ENCODE data around the gene FAM13A. TPM values are rescaled to one million over a fixed set of nuclear protein-coding genes. Genes with fewer than 3 reads are reported as not detected.

FAM13A gene
- total and polyA plus RNA-seq, 2 of the 4 experiments (the other 2 are of a cell fraction) = 13.1 to 22.0 TPM

Small RNA genes within 50 kb of the gene (microRNA-seq; reads per million reads assigned to microRNA genes)
- gene RF02115 (ENCODE audit: insufficient read depth, insufficient read length) = not detected
- gene RNU6-33P (ENCODE audit: insufficient read depth, insufficient read length) = not detected

Small RNA genes within 50 kb of the gene (small RNA-seq; reads per million reads assigned to genes)
- gene RF02115 (0 reads per million in 5 experiments), gene RNU6-33P (2.1 to 104 (median 4.1) reads per million in 5 experiments)

Other genes with a start within 250 kb of the FAM13A start
- gene TIGD2, start 54.3 kb upstream of the FAM13A start, total RNA-seq (2012; rRNA removed) = 12.4 and 16.4 TPM in 2 replicates
- gene TIGD2, start 54.3 kb upstream of the FAM13A start, polyA plus RNA-seq (2012; rRNA removed) = 3.9 and 5.6 TPM in 2 replicates

All from IMR-90 (cell line).